ENCODE results near the gene CEACAM3. TPM values are rescaled to one million over a fixed set of nuclear protein-coding genes. Genes with fewer than 3 reads are reported as not detected.

The CEACAM3 gene
- total RNA-seq, 1 donor from 2014 or later, result not detected

GRCh38 chr19:41839211-41839610 is 42.8 kb downstream of the CEACAM3 start:
- peaks cover 32% of the 10 kb centered on the region for H3K27me3 Mint-ChIP-seq
- no peaks in the 10 kb centered on the region for H3K36me3 Mint-ChIP-seq (ENCODE audit: low read depth)
- no peaks in the 10 kb centered on the region for H3K9me3 Mint-ChIP-seq
- no peaks in the 10 kb centered on the region for H3K4me1 Mint-ChIP-seq
- no peak overlapping the region for H3K27ac Mint-ChIP-seq
- intact Hi-C loops (cut with micrococcal nuclease), result loop anchor here (5.0 kb wide), 1 partner anchor 47 kb away; no protein-coding TSS in a partner anchor
- no peak for DNase-seq
- no peak overlapping the region for H3K4me3 Mint-ChIP-seq

- peaks cover 18% of the 10 kb centered on the region for H3K27me3 Mint-ChIP-seq
- intact Hi-C loops (cut with micrococcal nuclease), result no loop called here
- H3K36me3 Mint-ChIP-seq (ENCODE audit: low read depth), result no peaks in the 10 kb centered on the region
- no peaks in the 10 kb centered on the region for H3K4me1 Mint-ChIP-seq
- no peak overlapping the region for H3K27ac Mint-ChIP-seq
- no peaks in the 10 kb centered on the region for H3K9me3 Mint-ChIP-seq
- DNase-seq, result no peak
- H3K4me3 Mint-ChIP-seq, result no peak overlapping the region
Observed at GRCh38 chr19:41843371-41843770, 47.0 kb downstream of the CEACAM3 start.

- Mint-ChIP-seq H3K27me3 (peaks cover 18% of the 10 kb centered on the region), H3K4me1 (no peaks in the 10 kb centered on the region), H3K4me3 (no peak within 1 kb of the TSS), H3K36me3 (ENCODE audit: low read depth) (no peaks in the 10 kb centered on the region), H3K27ac (no peak within 1 kb of the TSS), H3K9me3 (no peaks in the 10 kb centered on the region)
- no peak for DNase-seq
- intact Hi-C loops (cut with micrococcal nuclease), result no loop called here
Observed at GRCh38 chr19:41844601-41845000, 48.2 kb downstream of the CEACAM3 start, which contains the start of gene LYPD4. Gene LYPD4, minus strand, starts transcription at chr19:41844683. Its CDS starts 5,398 bp downstream, at chr19:41839285.

GRCh38 chr19:41845001-41845050 is 48.4 kb downstream of the CEACAM3 start, which contains the start of gene DMRTC2:
Gene DMRTC2, plus strand, starts transcription at chr19:41845042. Its CDS starts 2,387 bp downstream, at chr19:41847429.
- Mint-ChIP-seq H3K4me3 (no peak within 1 kb of the TSS), H3K36me3 (ENCODE audit: low read depth) (no peaks in the 10 kb centered on the region), H3K27me3 (peaks cover 18% of the 10 kb centered on the region), H3K27ac (no peak within 1 kb of the TSS), H3K4me1 (no peaks in the 10 kb centered on the region), H3K9me3 (no peaks in the 10 kb centered on the region)
- intact Hi-C loops (cut with micrococcal nuclease), result no loop called here
- DNase-seq, result no peak

GRCh38 chr19:41845051-41845590 is 48.7 kb downstream of the CEACAM3 start:
- no peak overlapping the region for H3K27ac Mint-ChIP-seq
- no peak for DNase-seq
- no peaks in the 10 kb centered on the region for H3K9me3 Mint-ChIP-seq
- no peak overlapping the region for H3K4me3 Mint-ChIP-seq
- peaks cover 17% of the 10 kb centered on the region for H3K27me3 Mint-ChIP-seq
- H3K36me3 Mint-ChIP-seq (ENCODE audit: low read depth), result no peaks in the 10 kb centered on the region
- no peaks in the 10 kb centered on the region for H3K4me1 Mint-ChIP-seq
- intact Hi-C loops (cut with micrococcal nuclease), result no loop called here

- no peaks in the 10 kb centered on the region for H3K36me3 Mint-ChIP-seq (ENCODE audit: low read depth)
- peaks cover 22% of the 10 kb centered on the region for H3K27me3 Mint-ChIP-seq
- H3K4me3 Mint-ChIP-seq, result no peak overlapping the region
- DNase-seq, result no peak
- H3K27ac Mint-ChIP-seq, result no peak overlapping the region
- H3K4me1 Mint-ChIP-seq, result no peaks in the 10 kb centered on the region
- intact Hi-C loops (cut with micrococcal nuclease), result no loop called here
- H3K9me3 Mint-ChIP-seq, result no peaks in the 10 kb centered on the region
Observed at GRCh38 chr19:41847351-41848105, 51.1 kb downstream of the CEACAM3 start.

GRCh38 chr19:41848666-41849065 is 52.3 kb downstream of the CEACAM3 start:
- H3K4me3 Mint-ChIP-seq, result no peak overlapping the region
- no peaks in the 10 kb centered on the region for H3K36me3 Mint-ChIP-seq (ENCODE audit: low read depth)
- no peak for DNase-seq
- intact Hi-C loops (cut with micrococcal nuclease), result no loop called here
- H3K9me3 Mint-ChIP-seq, result no peaks in the 10 kb centered on the region
- H3K27ac Mint-ChIP-seq, result no peak overlapping the region
- H3K27me3 Mint-ChIP-seq, result peaks cover 28% of the 10 kb centered on the region
- H3K4me1 Mint-ChIP-seq, result no peaks in the 10 kb centered on the region

- Mint-ChIP-seq H3K9me3 (no peaks in the 10 kb centered on the region), H3K27me3 (peaks cover 31% of the 10 kb centered on the region), H3K4me1 (no peaks in the 10 kb centered on the region), H3K36me3 (ENCODE audit: low read depth) (no peaks in the 10 kb centered on the region), H3K27ac (no peak overlapping the region), H3K4me3 (no peak overlapping the region)
- intact Hi-C loops (cut with micrococcal nuclease), result no loop called here
- DNase-seq, result no peak
Observed at GRCh38 chr19:41849067-41849466, 52.7 kb downstream of the CEACAM3 start.

GRCh38 chr19:41850381-41850780 is 54.0 kb downstream of the CEACAM3 start:
- intact Hi-C loops (cut with micrococcal nuclease), result no loop called here
- Mint-ChIP-seq H3K4me1 (no peaks in the 10 kb centered on the region), H3K27me3 (peaks cover 41% of the 10 kb centered on the region), H3K4me3 (no peak overlapping the region), H3K27ac (no peak overlapping the region), H3K36me3 (ENCODE audit: low read depth) (no peaks in the 10 kb centered on the region), H3K9me3 (no peaks in the 10 kb centered on the region)
- no peak for DNase-seq

GRCh38 chr19:41851456-41851855 is 55.1 kb downstream of the CEACAM3 start:
- Mint-ChIP-seq H3K4me3 (no peak overlapping the region), H3K36me3 (ENCODE audit: low read depth) (no peaks in the 10 kb centered on the region)
- intact Hi-C loops (cut with micrococcal nuclease), result no loop called here

GRCh38 chr19:41853344-41853743 is 57.0 kb downstream of the CEACAM3 start:
- intact Hi-C loops (cut with micrococcal nuclease), result no loop called here
- H3K27me3 Mint-ChIP-seq, result peaks cover 44% of the 10 kb centered on the region
- no peaks in the 10 kb centered on the region for H3K36me3 Mint-ChIP-seq (ENCODE audit: low read depth)
- no peaks in the 10 kb centered on the region for H3K4me1 Mint-ChIP-seq
- no peak for DNase-seq
- H3K27ac Mint-ChIP-seq, result no peak overlapping the region
- H3K4me3 Mint-ChIP-seq, result no peak overlapping the region
- H3K9me3 Mint-ChIP-seq, result no peaks in the 10 kb centered on the region

More at GRCh38 chr19:41851456-41851855, 55.1 kb downstream of the CEACAM3 start:
- Mint-ChIP-seq H3K27me3 (peaks cover 40% of the 10 kb centered on the region), H3K9me3 (no peaks in the 10 kb centered on the region), H3K27ac (no peak overlapping the region), H3K4me1 (no peaks in the 10 kb centered on the region)
- DNase-seq, result no peak

GRCh38 chr19:41853768-41854167 is 57.4 kb downstream of the CEACAM3 start:
- Mint-ChIP-seq H3K27ac (no peak overlapping the region), H3K4me1 (no peaks in the 10 kb centered on the region), H3K27me3 (peaks cover 42% of the 10 kb centered on the region), H3K36me3 (ENCODE audit: low read depth) (no peaks in the 10 kb centered on the region), H3K9me3 (no peaks in the 10 kb centered on the region), H3K4me3 (no peak overlapping the region)
- no peak for DNase-seq
- intact Hi-C loops (cut with micrococcal nuclease), result no loop called here

GRCh38 chr19:41859213-41859617 is 62.8 kb downstream of the CEACAM3 start:
- intact Hi-C loops (cut with micrococcal nuclease), result no loop called here
- H3K36me3 Mint-ChIP-seq (ENCODE audit: low read depth), result peaks cover 39% of the 10 kb centered on the region
- H3K4me1 Mint-ChIP-seq, result peaks cover 38% of the 10 kb centered on the region
- H3K27ac Mint-ChIP-seq, result peak overlapping the region; percentile 98
- H3K4me3 Mint-ChIP-seq, result peak overlapping the region; percentile 89
- H3K9me3 Mint-ChIP-seq, result no peaks in the 10 kb centered on the region
- DNase-seq, result no peak
- peaks cover 14% of the 10 kb centered on the region for H3K27me3 Mint-ChIP-seq

- H3K27me3 Mint-ChIP-seq, result peaks cover 8% of the 10 kb centered on the region
- peak within 1 kb of the TSS; percentile 98 for H3K27ac Mint-ChIP-seq
- intact Hi-C loops (cut with micrococcal nuclease), result loop anchor here (1.0 kb wide), 2 partner anchors 24 to 99 kb away; partner anchors contain the start of gene RABAC1
- H3K36me3 Mint-ChIP-seq (ENCODE audit: low read depth), result peaks cover 45% of the 10 kb centered on the region
- peak; percentile 100 for DNase-seq
- H3K4me3 Mint-ChIP-seq, result peak within 1 kb of the TSS; percentile 89
- H3K4me1 Mint-ChIP-seq, result peaks cover 44% of the 10 kb centered on the region
- H3K9me3 Mint-ChIP-seq, result no peaks in the 10 kb centered on the region
Observed at GRCh38 chr19:41859618-41860418, 63.4 kb downstream of the CEACAM3 start, which contains the start of gene RPS19. Gene RPS19, plus strand, starts transcription at chr19:41860255. Its CDS starts 520 bp downstream, at chr19:41860775.
